Prostate gland (tissue), 2 donors: ENCODE data around the gene CBLL2. TPM values are rescaled to one million over a fixed set of nuclear protein-coding genes. Genes with fewer than 3 reads are reported as not detected.
"Not testable (repeated sequence)": the region's sequence is repeated elsewhere in the genome, so short reads cannot be mapped to it uniquely, and the experiment has no call there.

Experiments
- DNase-seq: peaks from one replicate; pipeline ENCODE4 v3.0.0-alpha.2; 2019; ENCODE audit warnings: low spot score
- H3K27ac ChIP-seq, 2 donors: fragments of 200-600 bp; sonication (generic); 2 replicates each; pipeline ENCODE4 v1.5.1; 2017 to 2019
- H3K27me3 ChIP-seq: fragments of 200-600 bp; sonication (generic); replicated peaks from 2 replicates; pipeline ENCODE4 v1.5.1; 2019; ENCODE audit not compliant: insufficient read depth
- H3K36me3 ChIP-seq, 2 donors: fragments of 200-600 bp; sonication (generic); 1 replicate in 1 of 2; 2 replicates in 1 of 2; pipeline versions ENCODE4 v1.5.1 to v1.8.1; 2017 to 2019
- H3K4me1 ChIP-seq: fragments of 200-600 bp; sonication (generic); replicated peaks from 2 replicates; pipeline ENCODE4 v1.5.1; 2019
- H3K4me3 ChIP-seq, 2 donors: fragments of 200-600 bp; sonication (generic); 2 replicates each; pipeline ENCODE4 v1.5.1; 2017 to 2019
- H3K9me3 ChIP-seq: fragments of 200-600 bp; sonication (generic); 2 replicates; pipeline ENCODE4 v1.5.1; 2017
- CTCF ChIP-seq, 4 experiments: fragments of 200-600 bp in 2 of 4; fragments of 450-650 bp in 2 of 4; sonication (generic) in 2 of 4; IDR thresholded peaks; 1 replicate in 3 of 4; 2 replicates in 1 of 4; pipeline ENCODE4 v1.5.1; 2016 to 2019; ENCODE audit warnings: antibody characterized with exemption in 4 of 4, mild to moderate bottlenecking in 2 of 4, moderate library complexity in 2 of 4
- POLR2A ChIP-seq: fragments of 450-650 bp; IDR thresholded peaks from one replicate; pipeline ENCODE4 v1.6.1; 2016; ENCODE audit warnings: antibody characterized with exemption, mild to moderate bottlenecking
- POLR2AphosphoS5 ChIP-seq: sonication (generic); formaldehyde crosslinking; IDR thresholded peaks from one replicate; pipeline ENCODE4 v1.6.1; 2017; ENCODE audit warnings: antibody characterized with exemption
- WGBS: methylation state at CpG from one replicate; pipeline ENCODE4 v1.1.5; 2018; 5-methylcytosine and 5-hydroxymethylcytosine counted together
- intact Hi-C: fragments of 100-400 bp; cut with DNase I; formaldehyde crosslinking; loops from one replicate; pipeline ENCODE4 v1.14.2; 2022
- total RNA-seq, 2 donors: library from RNA; depleted of rRNA; stranded (reverse); fragments of >200 nt; gene quantifications; one replicate each; pipeline ENCODE4 v1.1.0, GENCODE V29; 2016

Gene CBLL2
- total RNA-seq, 2 donors from 2014 or later = 0.45 TPM; not detected in 1

DNA sequence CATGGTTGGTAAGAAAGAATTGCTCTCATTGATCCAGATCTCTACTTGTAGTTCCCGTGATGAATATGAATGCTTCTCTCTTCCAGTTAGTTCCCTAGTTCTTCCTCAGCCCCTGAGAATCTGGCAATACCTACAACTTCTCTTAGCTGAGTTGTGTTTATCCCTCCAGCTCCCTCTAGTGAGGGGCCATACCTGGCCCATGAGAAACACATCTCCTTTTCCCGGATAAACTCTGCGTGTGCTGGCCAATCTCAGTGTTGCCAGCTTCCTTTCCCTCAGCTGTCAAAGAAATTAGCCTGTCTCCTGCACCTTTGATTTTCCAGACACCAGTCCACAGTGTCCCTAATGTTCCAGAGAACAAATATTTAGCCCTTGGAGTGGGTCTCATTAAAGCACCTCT is 5.7 kb downstream of the CBLL2 start:
- no peak for DNase-seq
- Histone ChIP-seq H3K27ac (no peak overlapping the region), H3K27me3 (no peaks in the 10 kb centered on the region), H3K9me3 (no peaks in the 10 kb centered on the region), H3K4me1 (no peaks in the 10 kb centered on the region), H3K4me3 (no peak overlapping the region), H3K36me3 (no peaks in the 10 kb centered on the region)
- 57% methylated on average over 3 of the region's 3 CpGs for WGBS
- intact Hi-C loops = no loop called here
- TF ChIP-seq POLR2A (no peak), POLR2AphosphoS5 (no peak), CTCF (IDR thresholded peaks at IDR 0.05) (no peak)

DNA sequence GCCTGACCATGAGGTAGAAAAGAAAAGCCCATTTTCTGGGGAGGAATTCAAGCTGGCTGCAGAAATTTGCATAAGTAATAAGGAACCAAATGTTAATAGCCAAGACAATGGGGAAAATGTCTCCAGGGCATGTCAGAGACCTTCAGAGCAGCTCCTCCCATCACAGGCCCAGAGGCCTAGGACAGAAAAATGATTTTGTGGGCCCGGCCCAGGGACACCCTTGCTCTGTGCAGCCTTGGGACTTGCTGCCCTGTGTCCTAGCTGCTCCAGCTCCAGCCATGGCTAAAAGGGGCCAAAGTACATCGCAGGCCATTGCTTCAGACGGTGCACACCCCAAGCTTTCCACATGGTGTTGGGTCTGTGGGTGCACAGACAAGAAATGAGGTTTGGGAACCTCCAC is 16.5 kb downstream of the CBLL2 start:
- H3K9me3 ChIP-seq, DNase-seq, H3K4me3 ChIP-seq, H3K27me3 ChIP-seq, H3K36me3 ChIP-seq, H3K27ac ChIP-seq, intact Hi-C loops, H3K4me1 ChIP-seq: not testable (repeated sequence)
- 91% methylated on average over 1 of the region's 3 CpGs for WGBS

DNA sequence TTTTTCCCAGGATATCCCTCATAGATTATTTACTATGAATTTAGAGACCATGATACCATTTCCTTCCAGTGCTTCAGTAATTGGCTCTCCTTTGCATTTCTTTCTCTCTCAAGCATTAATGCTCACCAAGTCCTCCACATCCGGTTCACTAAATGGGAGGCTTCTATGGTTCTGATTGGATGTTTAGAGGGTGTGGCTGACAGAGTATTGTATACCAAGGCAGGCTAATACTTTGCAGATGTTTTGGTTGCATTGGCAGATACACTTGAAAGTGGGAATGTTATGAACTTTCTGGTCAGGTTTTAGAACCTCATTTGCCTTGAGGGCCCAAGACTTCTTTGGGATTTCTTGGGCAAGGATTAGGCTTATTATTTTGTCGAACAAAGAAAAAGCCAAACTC is 24.2 kb downstream of the CBLL2 start:
- DNase-seq = no peak
- no peak overlapping the region for H3K4me3 ChIP-seq
- H3K36me3 ChIP-seq = no peaks in the 10 kb centered on the region
- H3K4me1 ChIP-seq = no peaks in the 10 kb centered on the region
- H3K27me3 ChIP-seq = no peaks in the 10 kb centered on the region
- intact Hi-C loops = no loop called here
- TF ChIP-seq POLR2A (no peak), POLR2AphosphoS5 (no peak), CTCF (IDR thresholded peaks at IDR 0.05) (no peak)
- H3K9me3 ChIP-seq = no peaks in the 10 kb centered on the region
- 94% methylated on average over 2 of the region's 2 CpGs for WGBS
- H3K27ac ChIP-seq = no peak overlapping the region

GRCh38 chrX:22300130-22300529 is 27.4 kb downstream of the CBLL2 start:
- Histone ChIP-seq H3K4me1 (no peaks in the 10 kb centered on the region), H3K9me3 (no peaks in the 10 kb centered on the region), H3K4me3 (no peak overlapping the region), H3K27ac (no peak overlapping the region), H3K36me3 (no peaks in the 10 kb centered on the region), H3K27me3 (no peaks in the 10 kb centered on the region)
- DNase-seq = peak; percentile 5
- WGBS = 0% methylated on average over 2 of the region's 2 CpGs
- intact Hi-C loops = no loop called here
- TF ChIP-seq POLR2AphosphoS5 (no peak), CTCF (IDR thresholded peaks at IDR 0.05) (no peak), POLR2A (no peak)

DNA sequence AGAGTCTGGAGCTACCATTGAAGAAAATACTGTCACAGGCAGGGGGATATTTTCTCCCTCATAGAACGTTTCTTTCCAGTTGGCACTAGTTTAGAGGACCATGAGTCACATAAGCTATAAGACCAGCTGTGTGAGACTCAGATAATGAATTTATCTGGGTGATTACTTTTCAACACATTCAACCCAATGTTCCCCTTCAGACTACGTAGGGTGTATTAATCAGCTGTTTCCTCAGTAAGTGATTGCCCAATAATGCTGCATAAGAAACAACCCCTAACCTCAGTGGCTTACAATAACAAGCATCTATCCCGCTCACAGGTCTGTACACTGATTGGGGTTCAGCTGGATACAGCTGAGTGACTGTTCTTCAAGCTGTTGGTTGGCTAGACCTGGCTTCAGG is 38.1 kb downstream of the CBLL2 start:
- Histone ChIP-seq H3K27me3 (no peaks in the 10 kb centered on the region), H3K4me3 (no peak overlapping the region), H3K36me3 (no peaks in the 10 kb centered on the region), H3K27ac (no peak overlapping the region), H3K9me3 (no peaks in the 10 kb centered on the region), H3K4me1 (no peaks in the 10 kb centered on the region)
- intact Hi-C loops = no loop called here
- TF ChIP-seq POLR2A (no peak), POLR2AphosphoS5 (no peak), CTCF (IDR thresholded peaks at IDR 0.05) (no peak)
- DNase-seq = no peak
- 74% methylated on average over 3 of the region's 3 CpGs for WGBS
